Trophoblast cell (in vitro differentiated cells and primary cell): ENCODE data around the gene KCNH2.

ENCODE experiments used
- DNase-seq, 2 donors: peaks; one replicate each; pipeline ENCODE4 v3.0.0-alpha.2; 2016
- H2AFZ ChIP-seq: 2 replicates; pipeline ENCODE4 v1.6.1; 2013; ENCODE audit warnings: low read length, moderate library complexity, mild to moderate bottlenecking; ENCODE audit not compliant: insufficient read depth, poor library complexity
- H2AK5ac ChIP-seq: 2 replicates; pipeline ENCODE4 v1.6.1; 2013; ENCODE audit warnings: mild to moderate bottlenecking, low read length
- H2BK120ac ChIP-seq: 2 replicates; pipeline ENCODE4 v1.6.1; 2013; ENCODE audit warnings: low read length, mild to moderate bottlenecking, moderate library complexity; ENCODE audit not compliant: insufficient read depth, poor library complexity
- H2BK12ac ChIP-seq: 2 replicates; pipeline ENCODE4 v1.6.1; 2013; ENCODE audit warnings: mild to moderate bottlenecking, low read length, moderate library complexity
- H2BK5ac ChIP-seq: 2 replicates; pipeline ENCODE4 v1.6.1; 2013; ENCODE audit warnings: low read length, low read depth, moderate library complexity, mild to moderate bottlenecking; ENCODE audit not compliant: poor library complexity
- H3K14ac ChIP-seq: 2 replicates; pipeline ENCODE4 v1.6.1; 2013; ENCODE audit warnings: mild to moderate bottlenecking, low read length
- H3K18ac ChIP-seq: 2 replicates; pipeline ENCODE4 v1.6.1; 2013; ENCODE audit warnings: mild to moderate bottlenecking, low read length
- H3K23ac ChIP-seq: 2 replicates; pipeline ENCODE4 v1.6.1; 2013; ENCODE audit warnings: low read length
- H3K27ac ChIP-seq: 2 replicates; pipeline ENCODE4 v1.5.1; 2013; ENCODE audit warnings: low read depth, mild to moderate bottlenecking, inconsistent platforms, low read length, moderate library complexity
- H3K27me3 ChIP-seq: 2 replicates; pipeline ENCODE4 v1.6.1; 2013; ENCODE audit warnings: inconsistent platforms, mild to moderate bottlenecking, low read length, moderate library complexity; ENCODE audit not compliant: insufficient read depth
- H3K36me3 ChIP-seq, 2 experiments: 1 replicate in 1 of 2; 2 replicates in 1 of 2; pipeline ENCODE4 v1.6.1; 2013; ENCODE audit warnings: low read length in 2 of 2, mild to moderate bottlenecking in 2 of 2, moderate library complexity in 1 of 2; ENCODE audit not compliant: insufficient read depth in 2 of 2, control insufficient read depth in 1 of 2
- H3K4ac ChIP-seq: 2 replicates; pipeline ENCODE4 v1.6.1; 2013; ENCODE audit warnings: low read depth, mild to moderate bottlenecking, low read length, moderate library complexity
- H3K4me1 ChIP-seq, 2 experiments: 1 replicate in 1 of 2; 2 replicates in 1 of 2; pipeline ENCODE4 v1.6.1; 2013; ENCODE audit warnings: low read length in 2 of 2, mild to moderate bottlenecking in 2 of 2, moderate library complexity in 1 of 2; ENCODE audit not compliant: insufficient read depth in 2 of 2, control insufficient read depth in 1 of 2
- H3K4me2 ChIP-seq: 2 replicates; pipeline ENCODE4 v1.6.1; 2013; ENCODE audit warnings: inconsistent platforms, mild to moderate bottlenecking, low read length, moderate library complexity
- H3K4me3 ChIP-seq: 2 replicates; pipeline ENCODE4 v1.5.1; 2013; ENCODE audit warnings: mild to moderate bottlenecking, low read depth, low read length, inconsistent platforms
- H3K79me1 ChIP-seq: one replicate; pipeline ENCODE4 v1.6.1; 2013; ENCODE audit warnings: low read length
- H3K79me2 ChIP-seq: 2 replicates; pipeline ENCODE4 v1.6.1; 2013; ENCODE audit warnings: low read length, mild to moderate bottlenecking; ENCODE audit not compliant: control insufficient read depth, insufficient read depth, poor library complexity
- H3K9ac ChIP-seq: 2 replicates; pipeline ENCODE4 v1.6.1; 2013; ENCODE audit warnings: mild to moderate bottlenecking, low read length
- H3K9me3 ChIP-seq: 2 replicates; pipeline ENCODE4 v1.6.1; 2013; ENCODE audit warnings: low read depth, mild to moderate bottlenecking, control low read depth, inconsistent platforms, low read length; ENCODE audit not compliant: insufficient read depth
- H4K12ac ChIP-seq: 2 replicates; pipeline ENCODE4 v1.6.1; 2013; ENCODE audit warnings: low read depth, mild to moderate bottlenecking, low read length, moderate library complexity
- H4K8ac ChIP-seq: 2 replicates; pipeline ENCODE4 v1.6.1; 2013; ENCODE audit warnings: low read depth, mild to moderate bottlenecking, low read length, moderate library complexity
- H4K91ac ChIP-seq: one replicate; pipeline ENCODE4 v1.6.1; 2013; ENCODE audit warnings: low read depth, mild to moderate bottlenecking, low read length, moderate library complexity
- WGBS: extraction: QIAGEN DNeasy Blood & Tissue Kit; methylation state at CpG from one replicate; pipeline ENCODE4 v1.1.7; 2013; ENCODE audit warnings: missing lambda C conversion rate; ENCODE audit not compliant: insufficient read length, insufficient coverage; ENCODE audit errors: extremely low coverage; 5-methylcytosine and 5-hydroxymethylcytosine counted together

The KCNH2 gene

GRCh38 chr7:150965273-150965830, 12.8 kb downstream of the KCNH2 start:
- Histone ChIP-seq H2BK120ac (no peak overlapping the region), H4K8ac (no peak overlapping the region), H3K4ac (no peak overlapping the region), H3K18ac (no peak overlapping the region), H3K4me2 (no peak overlapping the region), H4K91ac (peak overlapping the region; percentile 2), H3K4me1 (peaks cover 19 to 25% of the 10 kb centered on the region in 2 experiments), H3K9me3 (no peaks in the 10 kb centered on the region), H3K27ac (no peak overlapping the region), H3K9ac (no peak overlapping the region), H3K79me1 (peaks cover 8% of the 10 kb centered on the region), H3K79me2 (no peaks in the 10 kb centered on the region), H3K4me3 (no peak overlapping the region), H2AFZ (no peak overlapping the region), H2BK12ac (no peak overlapping the region), H4K12ac (no peak overlapping the region), H2BK5ac (no peak overlapping the region), H2AK5ac (no peak overlapping the region), H3K27me3 (no peaks in the 10 kb centered on the region), H3K36me3 (no peaks in the 10 kb centered on the region), H3K23ac (no peak overlapping the region), H3K14ac (no peak overlapping the region)
- no peak for DNase-seq
- no CpG with 5 or more reads among the region's 16 CpGs for WGBS

- Histone ChIP-seq H3K79me1 (peaks cover 8% of the 10 kb centered on the region), H3K4me2 (no peak overlapping the region), H4K12ac (no peak overlapping the region), H4K8ac (no peak overlapping the region), H4K91ac (no peak overlapping the region), H3K4ac (no peak overlapping the region), H2BK120ac (no peak overlapping the region), H3K27me3 (no peaks in the 10 kb centered on the region), H2BK12ac (no peak overlapping the region), H3K36me3 (no peaks in the 10 kb centered on the region), H3K23ac (no peak overlapping the region), H3K4me3 (no peak overlapping the region), H3K9me3 (no peaks in the 10 kb centered on the region), H3K4me1 (peaks cover 19 to 25% of the 10 kb centered on the region in 2 experiments), H2AK5ac (no peak overlapping the region), H3K79me2 (no peaks in the 10 kb centered on the region), H2BK5ac (no peak overlapping the region), H3K18ac (no peak overlapping the region), H3K9ac (no peak overlapping the region), H3K27ac (no peak overlapping the region), H2AFZ (no peak overlapping the region), H3K14ac (no peak overlapping the region)
- no peak for DNase-seq
- WGBS = no CpG with 5 or more reads among the region's 16 CpGs
Measured at GRCh38 chr7:150964593-150965111, 13.5 kb downstream of the KCNH2 start.

- Histone ChIP-seq H3K4ac (no peak overlapping the region), H3K18ac (no peak overlapping the region), H3K4me3 (no peak overlapping the region), H3K36me3 (no peaks in the 10 kb centered on the region), H3K14ac (no peak overlapping the region), H3K79me2 (no peaks in the 10 kb centered on the region), H3K9me3 (no peaks in the 10 kb centered on the region), H2BK12ac (peak overlapping the region; percentile 42), H3K4me2 (no peak overlapping the region), H3K79me1 (peaks cover 8% of the 10 kb centered on the region), H2BK120ac (no peak overlapping the region), H3K27ac (no peak overlapping the region), H3K4me1 (peaks cover 19 to 25% of the 10 kb centered on the region in 2 experiments), H2BK5ac (no peak overlapping the region), H4K12ac (no peak overlapping the region), H3K23ac (no peak overlapping the region), H2AK5ac (peak overlapping the region; percentile 59), H3K27me3 (no peaks in the 10 kb centered on the region), H3K9ac (no peak overlapping the region), H4K8ac (no peak overlapping the region), H2AFZ (no peak overlapping the region), H4K91ac (peak overlapping the region; percentile 39)
- no peak for DNase-seq
- WGBS = no CpG with 5 or more reads among the region's 18 CpGs
Measured at GRCh38 chr7:150963707-150964559, 14.2 kb downstream of the KCNH2 start.

GRCh38 chr7:150962553-150963399, 15.3 kb downstream of the KCNH2 start:
- no CpG with 5 or more reads among the region's 23 CpGs for WGBS
- Histone ChIP-seq H3K23ac (no peak overlapping the region), H2BK12ac (no peak overlapping the region)

More at GRCh38 chr7:150962553-150963399, 15.3 kb downstream of the KCNH2 start:
- H3K4me1 ChIP-seq = peaks cover 19 to 25% of the 10 kb centered on the region in 2 experiments
- no peak overlapping the region for H3K9ac ChIP-seq
- no peak overlapping the region for H3K4ac ChIP-seq
- no peak overlapping the region for H3K27ac ChIP-seq
- no peaks in the 10 kb centered on the region for H3K79me2 ChIP-seq
- no peak overlapping the region for H4K8ac ChIP-seq
- no peak overlapping the region for H3K4me2 ChIP-seq
- H2BK120ac ChIP-seq = peak overlapping the region; percentile 51
- H3K18ac ChIP-seq = no peak overlapping the region
- no peak overlapping the region for H2AK5ac ChIP-seq
- H3K14ac ChIP-seq = no peak overlapping the region
- no peaks in the 10 kb centered on the region for H3K27me3 ChIP-seq
- peak in 1 of 2 donors; percentile 49 for DNase-seq
- H4K91ac ChIP-seq = peak overlapping the region; percentile 23
- peaks cover 8% of the 10 kb centered on the region for H3K79me1 ChIP-seq
- no peak overlapping the region for H4K12ac ChIP-seq
- H3K4me3 ChIP-seq = no peak overlapping the region
- no peak overlapping the region for H2AFZ ChIP-seq
- H3K36me3 ChIP-seq = no peaks in the 10 kb centered on the region
- no peaks in the 10 kb centered on the region for H3K9me3 ChIP-seq
- H2BK5ac ChIP-seq = no peak overlapping the region
